Measurements from ENCODE around the gene NUB1. TPM values are rescaled to one million over a fixed set of nuclear protein-coding genes. Genes with fewer than 3 reads are reported as not detected.

Gene NUB1
- polyA plus RNA-seq, 1 donor (not counting 4 experiments of a cell fraction or from before 2014, with no cell fraction given) = 34.6 TPM

DNA sequence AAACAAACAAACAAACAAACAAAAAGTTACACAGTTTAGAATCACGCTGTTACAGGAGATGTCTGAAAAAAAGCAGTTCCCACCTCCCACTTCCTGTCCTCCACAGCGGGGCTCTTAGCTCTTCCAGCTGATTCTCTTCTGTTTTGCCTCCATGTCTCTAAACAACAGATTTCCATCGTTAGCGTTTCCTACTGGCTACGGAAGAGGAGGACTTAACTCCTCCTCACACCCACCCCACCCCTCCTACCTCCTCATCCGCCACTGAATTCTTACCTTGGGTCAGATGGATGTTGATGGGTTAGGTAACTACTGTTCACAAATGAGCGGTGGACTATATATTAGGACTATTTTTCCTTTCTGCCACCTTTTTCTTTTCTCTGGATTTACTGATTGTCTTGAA is 36.8 kb upstream of the NUB1 start:
- no peak for DNase-seq (ENCODE audit: low read depth, low spot score)
- dilution Hi-C loops (cut with MboI; ENCODE audit: extremely low pct_ligation_motif_present, low sequenced_read_pairs) = no loop called here
- no peak overlapping the region for H3K4me2 ChIP-seq (ENCODE audit: control insufficient read depth, extremely low read depth, insufficient read depth, low read depth, low read length)
- no peak overlapping the region for H2AFZ ChIP-seq (ENCODE audit: control insufficient read depth, low read length)
- H3K36me3 ChIP-seq (ENCODE audit: control insufficient read depth in 2 of 2, extremely low read depth in 1 of 2, insufficient read depth in 2 of 2, low read length in 2 of 2) = no peaks in the 10 kb centered on the region
- no peak for FAIRE-seq
- H3K27me3 ChIP-seq (ENCODE audit: control insufficient read depth, extremely low read depth, insufficient read depth, low read length) = peaks cover 27% of the 10 kb centered on the region
- H3K27ac ChIP-seq (ENCODE audit: control insufficient read depth, insufficient read depth, low read length) = no peak overlapping the region
- no peaks in the 10 kb centered on the region for H3K9me3 ChIP-seq (ENCODE audit: control insufficient read depth, low read depth, low read length)
- no peak overlapping the region for H3K9ac ChIP-seq (ENCODE audit: control insufficient read depth, extremely low read depth, insufficient read depth, low read length)
- peaks cover 3% of the 10 kb centered on the region for H3K4me1 ChIP-seq (ENCODE audit: control insufficient read depth, extremely low read depth, insufficient read depth, low read length)
- TF ChIP-seq, protein P1, sequence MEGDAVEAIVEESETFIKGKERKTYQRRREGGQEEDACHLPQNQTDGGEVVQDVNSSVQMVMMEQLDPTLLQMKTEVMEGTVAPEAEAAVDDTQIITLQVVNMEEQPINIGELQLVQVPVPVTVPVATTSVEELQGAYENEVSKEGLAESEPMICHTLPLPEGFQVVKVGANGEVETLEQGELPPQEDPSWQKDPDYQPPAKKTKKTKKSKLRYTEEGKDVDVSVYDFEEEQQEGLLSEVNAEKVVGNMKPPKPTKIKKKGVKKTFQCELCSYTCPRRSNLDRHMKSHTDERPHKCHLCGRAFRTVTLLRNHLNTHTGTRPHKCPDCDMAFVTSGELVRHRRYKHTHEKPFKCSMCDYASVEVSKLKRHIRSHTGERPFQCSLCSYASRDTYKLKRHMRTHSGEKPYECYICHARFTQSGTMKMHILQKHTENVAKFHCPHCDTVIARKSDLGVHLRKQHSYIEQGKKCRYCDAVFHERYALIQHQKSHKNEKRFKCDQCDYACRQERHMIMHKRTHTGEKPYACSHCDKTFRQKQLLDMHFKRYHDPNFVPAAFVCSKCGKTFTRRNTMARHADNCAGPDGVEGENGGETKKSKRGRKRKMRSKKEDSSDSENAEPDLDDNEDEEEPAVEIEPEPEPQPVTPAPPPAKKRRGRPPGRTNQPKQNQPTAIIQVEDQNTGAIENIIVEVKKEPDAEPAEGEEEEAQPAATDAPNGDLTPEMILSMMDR (optimal IDR thresholded peaks at IDR 0.05 in 1 of 3, IDR thresholded peaks at IDR 0.05 in 1 of 3, conservative IDR thresholded peaks at IDR 0.05 in 1 of 3; ENCODE audit: extremely low read depth in 1 of 3, insufficient read depth in 2 of 3, low read length in 3 of 3) = no peak
- no peak for TF ChIP-seq EZH2 (IDR thresholded peaks at IDR 0.05; ENCODE audit: low read length)
- no peaks in the 10 kb centered on the region for H3K9me1 ChIP-seq (ENCODE audit: control insufficient read depth, extremely low read depth, insufficient read depth, low read length)
- no peak overlapping the region for H3K4me3 ChIP-seq (ENCODE audit: control insufficient read depth in 2 of 3, extremely low read depth in 1 of 3, insufficient read depth in 2 of 3, low read depth in 1 of 3, low read length in 3 of 3)
- H3K79me2 ChIP-seq (ENCODE audit: control insufficient read depth, insufficient read depth, low read length) = no peaks in the 10 kb centered on the region
- no peaks in the 10 kb centered on the region for H4K20me1 ChIP-seq (ENCODE audit: control insufficient read depth, extremely low read depth, insufficient read depth, low read length)

DNA sequence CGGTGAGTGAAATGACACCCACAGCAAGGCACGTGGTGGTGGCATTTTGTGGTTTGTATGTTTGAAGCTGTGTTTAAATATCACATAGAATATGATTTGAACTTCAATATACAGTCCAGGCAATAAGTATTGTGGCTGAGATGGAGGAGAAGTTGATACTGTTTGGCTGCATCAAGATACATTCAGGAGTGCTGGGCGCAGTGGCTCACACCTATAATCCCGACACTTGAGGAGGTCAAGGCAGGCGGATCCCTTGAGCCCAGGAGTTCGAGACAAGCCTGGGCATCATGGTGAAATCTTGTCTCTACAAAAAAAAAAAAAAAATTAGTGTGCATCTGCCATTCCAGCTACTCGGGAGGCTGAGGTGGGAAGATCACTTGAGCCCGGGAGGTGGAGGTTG is 35.2 kb upstream of the NUB1 start:
- no peak overlapping the region for H3K27ac ChIP-seq (ENCODE audit: control insufficient read depth, insufficient read depth, low read length)
- no peak overlapping the region for H3K4me2 ChIP-seq (ENCODE audit: control insufficient read depth, extremely low read depth, insufficient read depth, low read depth, low read length)
- H3K36me3 ChIP-seq (ENCODE audit: control insufficient read depth in 2 of 2, extremely low read depth in 1 of 2, insufficient read depth in 2 of 2, low read length in 2 of 2) = no peaks in the 10 kb centered on the region
- dilution Hi-C loops (cut with MboI; ENCODE audit: extremely low pct_ligation_motif_present, low sequenced_read_pairs) = no loop called here
- TF ChIP-seq EZH2 (IDR thresholded peaks at IDR 0.05; ENCODE audit: low read length) = no peak
- TF ChIP-seq, protein P1 (optimal IDR thresholded peaks at IDR 0.05 in 1 of 3, IDR thresholded peaks at IDR 0.05 in 1 of 3, conservative IDR thresholded peaks at IDR 0.05 in 1 of 3; ENCODE audit: extremely low read depth in 1 of 3, insufficient read depth in 2 of 3, low read length in 3 of 3) = no peak
- H3K4me3 ChIP-seq (ENCODE audit: control insufficient read depth in 2 of 3, extremely low read depth in 1 of 3, insufficient read depth in 2 of 3, low read depth in 1 of 3, low read length in 3 of 3) = no peak overlapping the region
- DNase-seq (ENCODE audit: low read depth, low spot score) (no peak), FAIRE-seq (no peak)
- no peak overlapping the region for H2AFZ ChIP-seq (ENCODE audit: control insufficient read depth, low read length)
- no peak overlapping the region for H3K9ac ChIP-seq (ENCODE audit: control insufficient read depth, extremely low read depth, insufficient read depth, low read length)
- no peaks in the 10 kb centered on the region for H3K9me1 ChIP-seq (ENCODE audit: control insufficient read depth, extremely low read depth, insufficient read depth, low read length)
- peaks cover 26% of the 10 kb centered on the region for H3K27me3 ChIP-seq (ENCODE audit: control insufficient read depth, extremely low read depth, insufficient read depth, low read length)
- no peaks in the 10 kb centered on the region for H3K79me2 ChIP-seq (ENCODE audit: control insufficient read depth, insufficient read depth, low read length)
- no peaks in the 10 kb centered on the region for H4K20me1 ChIP-seq (ENCODE audit: control insufficient read depth, extremely low read depth, insufficient read depth, low read length)
- peaks cover under 1% of the 10 kb centered on the region for H3K9me3 ChIP-seq (ENCODE audit: control insufficient read depth, low read depth, low read length)
- peaks cover 3% of the 10 kb centered on the region for H3K4me1 ChIP-seq (ENCODE audit: control insufficient read depth, extremely low read depth, insufficient read depth, low read length)
